ENCODE measurements around the gene GPR78.

Gene GPR78

GRCh38 chr4:8586246-8586645 lies 6.1 kb downstream of the GPR78 start:
- no peak overlapping the region for H3K9ac ChIP-seq
- H3K4me2 ChIP-seq (ENCODE audit: low read length): no peak overlapping the region
- TF ChIP-seq, protein P1, sequence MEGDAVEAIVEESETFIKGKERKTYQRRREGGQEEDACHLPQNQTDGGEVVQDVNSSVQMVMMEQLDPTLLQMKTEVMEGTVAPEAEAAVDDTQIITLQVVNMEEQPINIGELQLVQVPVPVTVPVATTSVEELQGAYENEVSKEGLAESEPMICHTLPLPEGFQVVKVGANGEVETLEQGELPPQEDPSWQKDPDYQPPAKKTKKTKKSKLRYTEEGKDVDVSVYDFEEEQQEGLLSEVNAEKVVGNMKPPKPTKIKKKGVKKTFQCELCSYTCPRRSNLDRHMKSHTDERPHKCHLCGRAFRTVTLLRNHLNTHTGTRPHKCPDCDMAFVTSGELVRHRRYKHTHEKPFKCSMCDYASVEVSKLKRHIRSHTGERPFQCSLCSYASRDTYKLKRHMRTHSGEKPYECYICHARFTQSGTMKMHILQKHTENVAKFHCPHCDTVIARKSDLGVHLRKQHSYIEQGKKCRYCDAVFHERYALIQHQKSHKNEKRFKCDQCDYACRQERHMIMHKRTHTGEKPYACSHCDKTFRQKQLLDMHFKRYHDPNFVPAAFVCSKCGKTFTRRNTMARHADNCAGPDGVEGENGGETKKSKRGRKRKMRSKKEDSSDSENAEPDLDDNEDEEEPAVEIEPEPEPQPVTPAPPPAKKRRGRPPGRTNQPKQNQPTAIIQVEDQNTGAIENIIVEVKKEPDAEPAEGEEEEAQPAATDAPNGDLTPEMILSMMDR (IDR thresholded peaks at IDR 0.05): no peak
- no peak overlapping the region for H2AFZ ChIP-seq
- H3K79me2 ChIP-seq: no peaks in the 10 kb centered on the region
- no peaks in the 10 kb centered on the region for H3K27me3 ChIP-seq (ENCODE audit: control insufficient read depth, insufficient read depth, low read length)
- H3K36me3 ChIP-seq (ENCODE audit: control insufficient read depth, insufficient read depth, low read length): no peaks in the 10 kb centered on the region
- H3K27ac ChIP-seq: no peak overlapping the region
- H3K4me1 ChIP-seq: no peaks in the 10 kb centered on the region
- H3K9me3 ChIP-seq (ENCODE audit: control insufficient read depth, low read length): no peaks in the 10 kb centered on the region
- H3K4me3 ChIP-seq (ENCODE audit: low read depth, low read length): no peak overlapping the region

DNA sequence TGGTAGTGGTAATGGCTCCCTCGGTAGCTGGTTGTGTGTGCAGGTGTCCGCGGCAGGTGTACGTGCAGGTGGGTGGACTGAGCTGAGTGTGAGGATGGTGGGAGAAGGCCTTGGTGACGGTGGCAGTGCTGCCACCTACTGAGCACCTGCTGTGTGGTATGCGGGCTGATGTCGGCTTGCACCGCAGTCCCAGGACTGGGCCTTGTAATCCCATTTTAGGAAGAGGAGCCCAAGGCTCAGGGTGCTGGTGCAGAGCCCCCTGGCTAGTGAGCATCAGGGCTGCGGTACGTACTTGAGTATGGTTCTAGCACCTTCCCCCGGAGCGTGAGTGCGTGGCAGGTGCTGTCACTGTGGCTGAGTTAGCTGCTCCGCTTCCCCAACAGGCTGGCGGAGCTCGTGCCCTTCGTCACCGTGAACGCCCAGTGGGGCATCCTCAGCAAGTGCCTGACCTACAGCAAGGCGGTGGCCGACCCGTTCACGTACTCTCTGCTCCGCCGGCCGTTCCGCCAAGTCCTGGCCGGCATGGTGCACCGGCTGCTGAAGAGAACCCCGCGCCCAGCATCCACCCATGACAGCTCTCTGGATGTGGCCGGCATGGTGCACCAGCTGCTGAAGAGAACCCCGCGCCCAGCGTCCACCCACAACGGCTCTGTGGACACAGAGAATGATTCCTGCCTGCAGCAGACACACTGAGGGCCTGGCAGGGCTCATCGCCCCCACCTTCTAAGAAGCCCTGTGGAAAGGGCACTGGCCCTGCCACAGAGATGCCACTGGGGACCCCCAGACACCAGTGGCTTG lies 6.7 kb downstream of the GPR78 start:
- H2AFZ ChIP-seq: no peak overlapping the region
- H3K4me3 ChIP-seq (ENCODE audit: low read depth, low read length): no peak overlapping the region
- no peaks in the 10 kb centered on the region for H3K79me2 ChIP-seq
- peaks cover under 1% of the 10 kb centered on the region for H3K27me3 ChIP-seq (ENCODE audit: control insufficient read depth, insufficient read depth, low read length)
- H3K4me1 ChIP-seq: no peaks in the 10 kb centered on the region
- H3K4me2 ChIP-seq (ENCODE audit: low read length): no peak overlapping the region
- no peaks in the 10 kb centered on the region for H3K9me3 ChIP-seq (ENCODE audit: control insufficient read depth, low read length)
- H3K27ac ChIP-seq: no peak overlapping the region
- TF ChIP-seq, protein P1 (IDR thresholded peaks at IDR 0.05): no peak
- H3K36me3 ChIP-seq (ENCODE audit: control insufficient read depth, insufficient read depth, low read length): no peaks in the 10 kb centered on the region
- no peak overlapping the region for H3K9ac ChIP-seq

- H3K4me1 ChIP-seq: no peaks in the 10 kb centered on the region
- no peak overlapping the region for H3K9ac ChIP-seq
- H3K4me3 ChIP-seq (ENCODE audit: low read depth, low read length): no peak overlapping the region
- no peak overlapping the region for H3K27ac ChIP-seq
- H3K4me2 ChIP-seq (ENCODE audit: low read length): no peak overlapping the region
- no peaks in the 10 kb centered on the region for H3K79me2 ChIP-seq
- H2AFZ ChIP-seq: no peak overlapping the region
- TF ChIP-seq, protein P1 (IDR thresholded peaks at IDR 0.05): no peak
- peaks cover 2% of the 10 kb centered on the region for H3K27me3 ChIP-seq (ENCODE audit: control insufficient read depth, insufficient read depth, low read length)
- no peaks in the 10 kb centered on the region for H3K9me3 ChIP-seq (ENCODE audit: control insufficient read depth, low read length)
- no peaks in the 10 kb centered on the region for H3K36me3 ChIP-seq (ENCODE audit: control insufficient read depth, insufficient read depth, low read length)
Observed at GRCh38 chr4:8587469-8588195, 7.4 kb downstream of the GPR78 start.

DNA sequence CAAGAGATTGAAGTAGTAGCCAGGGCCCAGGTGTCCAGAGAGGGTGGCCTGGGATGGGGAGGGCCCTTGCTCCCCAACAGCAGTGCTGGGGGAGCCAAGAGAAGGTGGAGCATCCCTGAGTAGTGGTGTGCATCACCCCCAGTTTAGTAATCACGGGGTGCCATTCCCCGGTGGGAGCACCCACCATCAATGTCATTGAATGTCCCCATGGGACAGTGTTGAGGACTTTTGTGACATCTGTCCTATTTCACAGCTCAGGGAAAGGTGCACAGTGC lies 7.9 kb downstream of the GPR78 start:
- no peak overlapping the region for H2AFZ ChIP-seq
- H3K36me3 ChIP-seq (ENCODE audit: control insufficient read depth, insufficient read depth, low read length): no peaks in the 10 kb centered on the region
- H3K4me1 ChIP-seq: no peaks in the 10 kb centered on the region
- H3K9me3 ChIP-seq (ENCODE audit: control insufficient read depth, low read length): no peaks in the 10 kb centered on the region
- no peaks in the 10 kb centered on the region for H3K79me2 ChIP-seq
- no peak overlapping the region for H3K4me3 ChIP-seq (ENCODE audit: low read depth, low read length)
- no peak overlapping the region for H3K4me2 ChIP-seq (ENCODE audit: low read length)
- H3K27me3 ChIP-seq (ENCODE audit: control insufficient read depth, insufficient read depth, low read length): peaks cover 2% of the 10 kb centered on the region
- H3K9ac ChIP-seq: no peak overlapping the region
- H3K27ac ChIP-seq: no peak overlapping the region
- TF ChIP-seq, protein P1 (IDR thresholded peaks at IDR 0.05): no peak
